ENCODE measurements around the gene FITM1. TPM values are rescaled to one million over a fixed set of nuclear protein-coding genes. Genes with fewer than 3 reads are reported as not detected.

Gene FITM1
- polyA plus RNA-seq, 3 donors: 2.1 TPM; not detected in 2

GRCh38 chr14:24164518-24164991, 34.1 kb downstream of the FITM1 start:
- Histone ChIP-seq H3K36me3 (replicated peaks in 1 of 2; ENCODE audit: control insufficient read depth in 1 of 2, insufficient read depth in 2 of 2, low read length in 2 of 2) (peaks cover 69 to 74% of the 10 kb centered on the region in 2 donors), H3K9ac (ENCODE audit: insufficient read depth, low read length, poor library complexity, severe bottlenecking) (no peak overlapping the region), H3K9me3 (replicated peaks in 1 of 2; ENCODE audit: control insufficient read depth in 1 of 2, insufficient read depth in 1 of 2, low read length in 2 of 2) (no peaks in the 10 kb centered on the region), H3K79me2 (ENCODE audit: insufficient read depth, low read length) (peaks cover 46% of the 10 kb centered on the region), H3K27ac (ENCODE audit: low read depth in 1 of 2, low read length in 2 of 2) (peak overlapping the region in 1 of 2 donors; percentile 59), H4K20me1 (ENCODE audit: insufficient read depth, low read length) (peaks cover 68% of the 10 kb centered on the region), H3K4me2 (replicated peaks; ENCODE audit: extremely low read depth, low read length, poor library complexity, severe bottlenecking) (no peak overlapping the region), H3K4me1 (ENCODE audit: control insufficient read depth in 1 of 2, insufficient read depth in 2 of 2, low read length in 2 of 2) (peaks cover 56 to 81% of the 10 kb centered on the region in 2 donors), H3K4me3 (replicated peaks in 1 of 3; ENCODE audit: low read depth in 2 of 3, low read length in 3 of 3) (no peak overlapping the region), H3K27me3 (ENCODE audit: control insufficient read depth in 2 of 2, insufficient read depth in 2 of 2, low read length in 2 of 2) (no peaks in the 10 kb centered on the region), H2AFZ (ENCODE audit: insufficient read depth, low read depth, low read length, poor library complexity, severe bottlenecking) (no peak overlapping the region)
- H3K27ac Mint-ChIP-seq: peak overlapping the region in 4 of 7 donors; percentile 1 to 83 (median 44)
- H3K4me1 Mint-ChIP-seq: peaks cover 72% of the 10 kb centered on the region
- WGBS (ENCODE audit: insufficient coverage): 98% methylated on average over 14 of the region's 14 CpGs
- no peak for DNase-seq
- no peaks in the 10 kb centered on the region for H3K9me3 Mint-ChIP-seq
- TF ChIP-seq CTCF (IDR thresholded peaks at IDR 0.05): no peak
- H3K27me3 Mint-ChIP-seq (ENCODE audit: low read depth in 3 of 3): peaks cover 0 to 3% (median 0%) of the 10 kb centered on the region in 3 donors
- peaks cover 75 to 88% of the 10 kb centered on the region in 2 donors for H3K36me3 Mint-ChIP-seq
- intact Hi-C loops (cut with micrococcal nuclease): no loop called here
- no peak overlapping the region for H3K4me3 Mint-ChIP-seq

- Histone ChIP-seq H3K27ac (ENCODE audit: low read depth in 1 of 2, low read length in 2 of 2) (peak overlapping the region in 1 of 2 donors; percentile 59), H3K36me3 (replicated peaks in 1 of 2; ENCODE audit: control insufficient read depth in 1 of 2, insufficient read depth in 2 of 2, low read length in 2 of 2) (peaks cover 63 to 71% of the 10 kb centered on the region in 2 donors), H2AFZ (ENCODE audit: insufficient read depth, low read depth, low read length, poor library complexity, severe bottlenecking) (no peak overlapping the region), H3K79me2 (ENCODE audit: insufficient read depth, low read length) (peaks cover 40% of the 10 kb centered on the region), H3K9ac (ENCODE audit: insufficient read depth, low read length, poor library complexity, severe bottlenecking) (no peak overlapping the region), H3K4me2 (replicated peaks; ENCODE audit: extremely low read depth, low read length, poor library complexity, severe bottlenecking) (no peak overlapping the region), H3K4me1 (ENCODE audit: control insufficient read depth in 1 of 2, insufficient read depth in 2 of 2, low read length in 2 of 2) (peaks cover 53 to 80% of the 10 kb centered on the region in 2 donors), H3K27me3 (ENCODE audit: control insufficient read depth in 2 of 2, insufficient read depth in 2 of 2, low read length in 2 of 2) (no peaks in the 10 kb centered on the region), H4K20me1 (ENCODE audit: insufficient read depth, low read length) (peaks cover 70% of the 10 kb centered on the region), H3K9me3 (replicated peaks in 1 of 2; ENCODE audit: control insufficient read depth in 1 of 2, insufficient read depth in 1 of 2, low read length in 2 of 2) (no peaks in the 10 kb centered on the region), H3K4me3 (replicated peaks in 1 of 3; ENCODE audit: low read depth in 2 of 3, low read length in 3 of 3) (no peak overlapping the region)
- no peak for DNase-seq
- intact Hi-C loops (cut with micrococcal nuclease): no loop called here
- H3K9me3 Mint-ChIP-seq: peaks cover 0 to under 1% (median 0%) of the 10 kb centered on the region in 7 donors
- no peak overlapping the region for H3K4me3 Mint-ChIP-seq
- H3K27ac Mint-ChIP-seq: peak overlapping the region in 6 of 7 donors; percentile 40 to 82 (median 64)
- peaks cover 71% of the 10 kb centered on the region for H3K4me1 Mint-ChIP-seq
- peaks cover 75 to 88% of the 10 kb centered on the region in 2 donors for H3K36me3 Mint-ChIP-seq
- no CpG with 5 or more reads among the region's 5 CpGs for WGBS (ENCODE audit: insufficient coverage)
- TF ChIP-seq CTCF (IDR thresholded peaks at IDR 0.05): no peak
- H3K27me3 Mint-ChIP-seq (ENCODE audit: low read depth in 3 of 3): peaks cover 3 to 6% (median 4%) of the 10 kb centered on the region in 3 donors
Measured at GRCh38 chr14:24165785-24166184, 35.3 kb downstream of the FITM1 start.
